GM19324 (cell line): ENCODE measurements around the gene NSD2.
A peak's percentile ranks its signal among the peaks of the same experiment; 100 is the strongest.
"Not testable (repeated sequence)": the region's sequence is repeated elsewhere in the genome, so short reads cannot be mapped to it uniquely, and the experiment has no call there.

Source experiments
- ATAC-seq: cut with Tn5 transposase; IDR thresholded peaks from one replicate; pipeline ENCODE4 v1.9.1; 2021; ENCODE audit warnings: mild to moderate bottlenecking, moderate library complexity; ENCODE audit not compliant: unreplicated experiment, low FRiP score

NSD2 gene

GRCh38 chr4:1992468-1993168 lies 121.4 kb downstream of the NSD2 start:
- no peak for ATAC-seq

DNA sequence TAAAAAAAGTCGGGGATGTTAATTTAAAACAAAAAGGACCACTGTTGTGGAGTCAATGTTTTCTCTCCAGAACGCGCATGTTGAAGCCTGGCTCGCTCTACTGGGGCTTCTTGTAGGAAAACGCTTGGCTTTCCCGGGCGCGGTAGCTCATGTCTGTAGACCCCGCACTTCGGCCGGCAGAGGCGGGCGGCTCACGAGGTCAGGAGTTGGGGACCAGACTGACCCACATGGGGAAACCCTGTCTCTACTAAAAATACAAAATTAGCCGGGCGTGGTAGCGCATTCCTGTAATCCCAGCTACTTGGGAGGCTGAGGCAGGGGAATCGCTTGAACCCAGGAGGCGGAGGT lies 122.0 kb downstream of the NSD2 start:
- no peak for ATAC-seq

GRCh38 chr4:1993718-1994516 lies 122.7 kb downstream of the NSD2 start:
- not testable (repeated sequence) for ATAC-seq

GRCh38 chr4:1994938-1995337 lies 123.7 kb downstream of the NSD2 start:
- ATAC-seq: no peak

DNA sequence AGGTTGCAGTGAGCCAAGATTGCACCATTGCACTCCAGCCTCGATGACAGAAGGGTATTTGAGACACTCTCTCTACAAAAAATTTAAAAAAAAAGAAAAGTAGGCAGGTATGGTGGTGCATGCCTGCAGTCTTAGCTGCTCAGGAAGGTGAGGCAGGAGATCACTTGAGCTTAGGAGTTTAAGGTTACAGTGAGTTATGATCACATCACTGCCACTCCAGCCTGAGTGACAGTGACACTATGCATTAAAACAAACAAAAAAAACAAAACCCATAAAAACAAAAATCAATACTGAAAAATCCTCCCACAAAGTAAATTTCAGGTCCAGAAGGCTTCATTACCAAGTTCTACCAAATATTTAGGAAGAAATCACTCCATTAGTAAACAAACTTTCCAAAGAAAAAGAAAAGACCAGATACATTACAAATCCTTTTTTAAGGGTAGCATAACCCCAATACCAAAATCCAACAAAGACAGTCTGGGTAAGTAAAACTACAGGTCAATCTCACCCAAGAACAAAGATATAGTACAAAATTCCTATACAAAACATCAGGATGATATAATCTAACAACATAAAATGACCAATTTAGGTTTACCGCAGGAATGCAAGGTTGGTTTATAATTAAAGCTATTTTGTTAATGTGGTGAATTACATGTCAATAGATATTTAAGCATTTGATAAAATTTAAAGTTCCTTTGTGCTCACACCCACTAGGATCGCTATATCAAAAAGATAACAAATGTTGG lies 125.8 kb downstream of the NSD2 start:
- no peak for ATAC-seq

- no peak for ATAC-seq
These were observed 126.5 kb downstream of the NSD2 start for GRCh38 chr4:1997712-1998111.

- ATAC-seq: no peak
These were observed 127.1 kb downstream of the NSD2 start for GRCh38 chr4:1998296-1998695.

DNA sequence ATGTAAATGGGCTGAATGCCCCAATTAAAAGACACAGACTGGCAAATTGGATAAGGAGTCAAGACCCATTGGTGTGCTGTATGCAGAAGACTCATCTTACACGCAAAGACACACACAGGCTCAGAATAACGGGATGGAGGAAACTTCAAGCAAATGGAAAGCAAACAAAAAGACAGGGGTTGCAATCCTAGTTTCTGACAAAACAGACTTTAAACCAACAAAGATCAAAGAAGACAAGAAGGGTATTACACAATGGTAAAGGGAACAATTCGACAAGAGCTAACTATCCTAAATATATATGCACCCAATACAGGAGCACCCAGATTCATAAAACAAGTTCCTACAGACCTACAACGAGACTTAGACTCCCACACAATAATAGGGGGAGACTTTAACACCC lies 128.1 kb downstream of the NSD2 start:
- not testable (repeated sequence) for ATAC-seq

GRCh38 chr4:2003361-2003760 lies 132.2 kb downstream of the NSD2 start:
- not testable (repeated sequence) for ATAC-seq

DNA sequence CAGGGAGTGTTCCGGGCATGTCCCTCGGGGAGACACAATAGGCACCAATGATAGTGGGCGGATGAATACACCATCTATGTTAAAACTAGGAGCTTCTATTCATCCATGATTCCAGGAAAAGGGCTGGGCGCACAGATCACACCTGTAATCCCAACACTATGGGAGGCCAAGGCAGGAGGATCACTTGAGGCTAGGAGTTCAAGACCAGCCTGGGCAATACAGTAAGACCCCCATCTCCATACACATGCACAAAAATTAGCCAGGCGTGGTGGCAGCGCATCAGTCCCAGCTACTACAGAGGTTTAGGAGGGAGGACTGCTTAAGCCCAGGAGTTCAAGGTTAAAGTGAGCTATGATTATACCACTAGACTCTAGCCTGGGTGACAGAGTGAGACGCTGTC lies 135.2 kb downstream of the NSD2 start:
- ATAC-seq: no peak

DNA sequence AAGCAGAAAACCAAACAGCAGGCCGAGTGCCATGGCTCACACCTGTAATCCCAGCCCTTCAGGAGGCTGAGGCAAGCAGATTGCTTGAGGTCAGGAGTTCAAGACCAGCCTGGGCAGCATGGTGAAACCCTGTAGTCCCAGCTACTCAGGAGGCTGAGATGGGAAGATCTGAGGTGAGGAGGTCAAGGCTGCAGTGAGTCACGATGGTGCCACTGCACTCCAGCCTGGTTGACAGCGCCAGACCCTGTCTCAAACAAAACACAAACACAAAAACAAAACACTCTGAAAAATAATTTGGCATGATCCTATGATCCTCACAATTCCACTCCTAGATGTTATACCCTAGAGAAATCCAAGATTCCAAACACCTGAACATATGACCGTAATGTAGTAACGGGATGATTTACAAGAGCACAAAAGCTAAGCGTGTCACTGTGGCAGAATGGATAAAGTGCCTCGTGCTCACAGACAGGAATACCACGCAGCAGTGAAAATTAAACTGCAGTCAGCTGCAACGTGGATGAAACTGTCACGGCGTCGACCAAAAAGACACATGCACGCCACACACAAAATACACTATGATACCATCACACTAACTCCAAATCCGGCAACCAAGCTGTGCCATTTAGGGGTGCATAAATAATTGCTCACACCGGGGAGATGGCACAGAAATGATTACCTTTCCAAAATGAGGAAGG lies 135.9 kb downstream of the NSD2 start:
- no peak for ATAC-seq

GRCh38 chr4:2007804-2008670 lies 136.8 kb downstream of the NSD2 start:
- ATAC-seq: no peak

DNA sequence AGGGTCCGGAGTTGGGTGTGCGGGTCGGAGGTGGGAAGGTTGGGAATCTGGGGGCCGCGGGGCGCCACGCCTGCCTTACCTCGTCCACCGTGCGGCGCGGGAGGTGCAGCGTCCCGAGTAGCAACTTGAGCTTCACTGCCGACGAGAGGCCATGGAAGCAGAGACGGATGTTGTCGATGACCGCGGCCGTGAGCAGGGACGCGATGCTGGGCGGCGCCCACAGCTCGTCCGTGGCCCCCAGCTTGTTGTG lies 137.4 kb downstream of the NSD2 start:
- no peak for ATAC-seq

- peak; percentile 91 for ATAC-seq
These were observed 137.9 kb downstream of the NSD2 start, which contains the start of gene NELFA for GRCh38 chr4:2008921-2009650. TSS of gene NELFA (minus strand) at chr4:2008974. CDS start at chr4:2008959, 15 bp downstream.

- no peak for ATAC-seq
These were observed 138.5 kb downstream of the NSD2 start for GRCh38 chr4:2009651-2010233.

- no peak for ATAC-seq
These were observed 140.4 kb downstream of the NSD2 start for GRCh38 chr4:2011583-2011982.

DNA sequence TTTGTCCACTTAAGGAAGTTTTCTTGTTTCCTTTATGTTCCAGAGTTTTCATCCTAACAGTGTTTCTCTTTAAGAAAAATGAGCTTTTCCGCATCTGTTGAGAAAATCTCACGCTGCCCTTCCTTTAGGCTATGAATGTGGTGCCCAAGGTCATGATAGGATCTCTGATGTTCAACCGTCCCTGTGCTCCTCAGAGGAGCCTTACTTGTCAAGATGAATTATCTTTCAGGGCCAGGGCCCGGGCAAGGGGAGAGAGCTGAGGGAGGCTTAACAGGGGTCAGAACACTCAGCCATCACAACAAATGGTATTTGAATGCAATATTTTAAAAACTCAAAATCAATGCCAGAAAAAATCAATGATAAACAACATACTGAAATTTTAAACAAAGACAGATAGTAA lies 143.8 kb downstream of the NSD2 start:
- ATAC-seq: no peak

- ATAC-seq: not testable (repeated sequence)
These were observed 150.3 kb downstream of the NSD2 start for GRCh38 chr4:2021358-2022018.
